IMR-90 (cell line): ENCODE data around the gene CCSER2. TPM values are rescaled to one million over a fixed set of nuclear protein-coding genes. Genes with fewer than 3 reads are reported as not detected.
"Not testable (repeated sequence)": the region's sequence is repeated elsewhere in the genome, so short reads cannot be mapped to it uniquely, and the experiment has no call there.

Experiments used
- ATAC-seq: fragments of 200-7000 bp; cut with Tn5 transposase; 2 replicates; pipeline ENCODE4 v1.9.1; 2020; ENCODE audit warnings: low read depth, mild to moderate bottlenecking, moderate library complexity
- BruUV-seq: library from RNA; stranded (reverse); fragments of 400-500 nt; replicated peaks from 2 replicates; lab custom pipeline; 2021; lab: Mats Ljungman, UMichigan
- CTCF ChIA-PET: fragments of 300-600 bp; formaldehyde crosslinking; extraction: SDS; loops from one replicate; lab custom pipeline; 2021; ENCODE audit warnings: antibody characterized with exemption; lab: Yijun Ruan, JAX
- POLR2A ChIA-PET: fragments of 300-600 bp; sonication (Branson Sonifier 250); formaldehyde crosslinking; loops from one replicate; lab custom pipeline; 2022; ENCODE audit warnings: antibody characterized with exemption; ENCODE audit not compliant: unreplicated experiment; lab: Charles Lee
- DNase-seq: peaks from one replicate; pipeline ENCODE4 v3.0.0; 2013
- H2AFZ ChIP-seq: replicated peaks from 2 replicates; pipeline ENCODE3; 2013; ENCODE audit warnings: low read length, mild to moderate bottlenecking; ENCODE audit not compliant: poor library complexity
- H2AK5ac ChIP-seq: 2 replicates; pipeline ENCODE4 v1.6.1; 2013; ENCODE audit warnings: low read depth, low read length, inconsistent platforms
- H2AK9ac ChIP-seq: replicated peaks from 2 replicates; pipeline ENCODE3; 2013; ENCODE audit warnings: mild to moderate bottlenecking, low read depth, low read length, moderate library complexity; ENCODE audit not compliant: poor library complexity
- H2BK120ac ChIP-seq: 2 replicates; pipeline ENCODE4 v1.6.1; 2013; ENCODE audit warnings: low read depth, low read length, inconsistent platforms
- H2BK15ac ChIP-seq: 3 replicates; pipeline ENCODE4 v1.6.1; 2013; ENCODE audit warnings: low read depth, low read length, inconsistent platforms
- H2BK20ac ChIP-seq: 2 replicates; pipeline ENCODE4 v1.6.1; 2013; ENCODE audit warnings: low read depth, mild to moderate bottlenecking, inconsistent platforms, low read length, moderate library complexity
- H2BK5ac ChIP-seq: 2 replicates; pipeline ENCODE4 v1.6.1; 2013; ENCODE audit warnings: mild to moderate bottlenecking, low read depth, low read length, inconsistent platforms; ENCODE audit not compliant: poor library complexity, severe bottlenecking
- H3K14ac ChIP-seq: replicated peaks from 2 replicates; pipeline ENCODE4 v1.6.1; 2013; ENCODE audit warnings: low read depth, low read length, inconsistent platforms
- H3K18ac ChIP-seq: 2 replicates; pipeline ENCODE4 v1.6.1; 2013; ENCODE audit warnings: low read depth, low read length, control low read depth
- H3K23ac ChIP-seq: 2 replicates; pipeline ENCODE4 v1.6.1; 2013; ENCODE audit warnings: low read depth, low read length, inconsistent platforms
- H3K27ac ChIP-seq: 2 replicates; pipeline ENCODE4 v1.5.1; 2013; ENCODE audit warnings: mild to moderate bottlenecking, control low read depth, low read length; ENCODE audit not compliant: insufficient read depth
- H3K27me3 ChIP-seq: 2 replicates; pipeline ENCODE4 v1.6.1; 2013; ENCODE audit warnings: low read length; ENCODE audit not compliant: control insufficient read depth, insufficient read depth
- H3K36me3 ChIP-seq: 2 replicates; pipeline ENCODE4 v1.6.1; 2013; ENCODE audit warnings: low read length, mixed read lengths; ENCODE audit not compliant: control insufficient read depth, insufficient read depth
- H3K4ac ChIP-seq: 2 replicates; pipeline ENCODE4 v1.6.1; 2013; ENCODE audit warnings: low read depth, low read length, inconsistent platforms
- H3K4me1 ChIP-seq: 2 replicates; pipeline ENCODE4 v1.6.1; 2013; ENCODE audit warnings: low read length, mixed read lengths; ENCODE audit not compliant: control insufficient read depth, insufficient read depth
- H3K4me2 ChIP-seq: 2 replicates; pipeline ENCODE4 v1.6.1; 2013; ENCODE audit warnings: low read depth, mild to moderate bottlenecking, control low read depth, low read length, moderate library complexity
- H3K4me3 ChIP-seq: 2 replicates; pipeline ENCODE4 v1.5.1; 2013; ENCODE audit warnings: low read depth, mild to moderate bottlenecking, control low read depth, low read length, moderate library complexity; ENCODE audit not compliant: insufficient read depth
- H3K56ac ChIP-seq: 2 replicates; pipeline ENCODE4 v1.6.1; 2013; ENCODE audit warnings: low read length, inconsistent platforms; ENCODE audit not compliant: insufficient read depth; ENCODE audit errors: extremely low read depth
- H3K79me1 ChIP-seq, 2 experiments: 2 replicates each; pipeline ENCODE4 v1.6.1; 2013; ENCODE audit warnings: low read length in 2 of 2, inconsistent platforms in 1 of 2, low read depth in 1 of 2
- H3K9ac ChIP-seq: 2 replicates; pipeline ENCODE4 v1.6.1; 2013; ENCODE audit warnings: low read depth, low read length, control low read depth
- H3K9me1 ChIP-seq: 2 replicates; pipeline ENCODE4 v1.6.1; 2013; ENCODE audit warnings: low read length, inconsistent platforms; ENCODE audit not compliant: insufficient read depth
- H3K9me3 ChIP-seq: 2 replicates; pipeline ENCODE4 v1.6.1; 2013; ENCODE audit warnings: low read length; ENCODE audit not compliant: control insufficient read depth, insufficient read depth
- H4K20me1 ChIP-seq: 2 replicates; pipeline ENCODE4 v1.6.1; 2013; ENCODE audit warnings: low read length, inconsistent platforms; ENCODE audit not compliant: insufficient read depth
- H4K5ac ChIP-seq: 2 replicates; pipeline ENCODE4 v1.6.1; 2013; ENCODE audit warnings: mild to moderate bottlenecking, low read depth, low read length, control low read depth
- H4K8ac ChIP-seq, 2 experiments: 2 replicates each; pipeline ENCODE4 v1.6.1; 2013; ENCODE audit warnings: low read depth in 2 of 2, low read length in 2 of 2, control low read depth in 1 of 2, inconsistent platforms in 1 of 2
- H4K91ac ChIP-seq: 2 replicates; pipeline ENCODE4 v1.6.1; 2013; ENCODE audit warnings: low read depth, low read length, inconsistent platforms; ENCODE audit not compliant: insufficient read depth
- CEBPB ChIP-seq: IDR thresholded peaks from 2 replicates; pipeline ENCODE4 v1.6.1; 2012; ENCODE audit warnings: low read depth, low read length, improper control_type of control experiment
- MXI1 ChIP-seq: IDR thresholded peaks from 2 replicates; pipeline ENCODE4 v1.6.1; 2012; ENCODE audit warnings: low read depth, mild to moderate bottlenecking, low read length, moderate library complexity, borderline replicate concordance
- RFX5 ChIP-seq: IDR thresholded peaks from 2 replicates; pipeline ENCODE4 v1.8.0; 2012; ENCODE audit warnings: low read depth, mild to moderate bottlenecking, low read length, moderate library complexity
- SMC3 ChIP-seq: fragments of 150-350 bp; IDR thresholded peaks from 2 replicates; pipeline ENCODE4 v1.6.1; 2016; ENCODE audit warnings: low read depth, mild to moderate bottlenecking, antibody characterized with exemption, low read length, moderate library complexity
- WGBS, 2 experiments: methylation state at CpG; one replicate each; pipeline versions ENCODE4 v1.1.5 to v1.1.7; 2013; ENCODE audit warnings: missing lambda C conversion rate in 2 of 2; ENCODE audit not compliant: insufficient read length in 1 of 2; ENCODE audit errors: extremely low coverage in 2 of 2; 5-methylcytosine and 5-hydroxymethylcytosine counted together
- dilution Hi-C: fragments of 300-500 bp; cut with HindIII; formaldehyde crosslinking; loops from one replicate; pipeline ENCODE4 v1.14.3; 2018; ENCODE audit warnings: low sequenced_read_pairs; ENCODE audit not compliant: unreplicated experiment
- in situ Hi-C: fragments of 300-500 bp; cut with MboI; formaldehyde crosslinking; loops from 3 replicates; pipeline ENCODE4 v1.14.3; 2019; ENCODE audit warnings: low sequenced_read_pairs, inconsistent platforms, mixed read lengths
- intact Hi-C: fragments of 100-400 bp; cut with micrococcal nuclease; formaldehyde crosslinking; loops from 2 replicates; pipeline ENCODE4 v1.10.0; 2022
- polyA plus RNA-seq, 3 experiments: library from polyadenylated mRNA; depleted of rRNA; stranded (reverse); fragments of >200 nt; gene quantifications; 2 replicates each; pipeline ENCODE4 v1.2.3, GENCODE V29; 2012; ENCODE audit warnings: low replicate concordance in 1 of 3
- total RNA-seq: library from RNA; depleted of rRNA; stranded (reverse); fragments of >200 nt; gene quantifications from 2 replicates; pipeline ENCODE4 v1.2.3, GENCODE V29; 2012

The CCSER2 gene
- total and polyA plus RNA-seq, 2 of the 4 experiments (the other 2 are of a cell fraction): 20.4 to 31.7 TPM

DNA sequence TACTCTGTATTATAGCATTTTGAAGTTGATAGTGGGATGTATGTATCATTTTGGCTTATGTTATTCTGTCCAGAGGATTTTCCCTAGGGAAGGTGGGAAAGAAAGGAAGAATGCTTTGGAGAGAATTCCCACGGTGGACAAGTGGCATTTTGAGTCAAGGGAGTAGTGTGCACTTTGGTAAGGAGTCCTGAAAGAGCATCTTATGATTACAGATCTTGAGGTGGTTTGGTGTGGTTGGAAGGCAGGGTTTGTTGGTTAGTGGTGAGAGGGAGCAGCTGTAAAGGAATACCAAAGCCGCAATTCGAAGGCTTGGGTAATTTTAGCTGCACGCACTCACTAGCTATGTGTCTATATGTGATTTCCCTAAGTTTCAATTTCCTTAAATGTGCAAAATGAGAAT, 16.1 kb downstream of the CCSER2 start:
- no peak for DNase-seq
- no peak overlapping the region for H3K9ac ChIP-seq
- no peak for ATAC-seq
- in situ Hi-C loops: no loop called here
- no peak overlapping the region for H2BK15ac ChIP-seq
- H3K27me3 ChIP-seq: no peaks in the 10 kb centered on the region
- no peak overlapping the region for H4K5ac ChIP-seq
- H4K91ac ChIP-seq: no peak overlapping the region
- H4K20me1 ChIP-seq: peaks cover 31% of the 10 kb centered on the region
- POLR2A ChIA-PET: no interaction called here
- H4K8ac ChIP-seq: no peak overlapping the region
- dilution Hi-C loops: no loop called here
- no peak for TF ChIP-seq SMC3
- no peak for TF ChIP-seq MXI1
- TF ChIP-seq RFX5: no peak
- TF ChIP-seq CEBPB: no peak
- H3K18ac ChIP-seq: no peak overlapping the region
- WGBS, 2 experiments: 83% methylated on average over 1 of the region's 4 CpGs; no CpG with 5 or more reads in 1 of the 2 experiments
- H3K9me3 ChIP-seq: no peaks in the 10 kb centered on the region
- no peak overlapping the region for H2AK9ac ChIP-seq
- no peak overlapping the region for H3K27ac ChIP-seq
- no peak overlapping the region for H2BK120ac ChIP-seq
- no peak overlapping the region; the same call in 1 of the 2 replicates for H3K23ac ChIP-seq
- no peak overlapping the region for H3K4me2 ChIP-seq
- peaks cover 9% of the 10 kb centered on the region for H3K9me1 ChIP-seq
- CTCF ChIA-PET: no interaction called here
- peaks cover 9% of the 10 kb centered on the region for H3K4me1 ChIP-seq
- intact Hi-C loops: no loop called here
- BruUV-seq: no TSS peak
- peaks cover 9 to 37% of the 10 kb centered on the region in 2 experiments for H3K79me1 ChIP-seq
- H2AK5ac ChIP-seq: no peak overlapping the region; the same call in 1 of the 2 replicates
- no peak overlapping the region for H3K56ac ChIP-seq
- no peak overlapping the region for H3K4ac ChIP-seq
- H3K14ac ChIP-seq: no peak overlapping the region
- no peak overlapping the region for H2BK20ac ChIP-seq
- no peak overlapping the region for H2BK5ac ChIP-seq
- H2AFZ ChIP-seq: no peak overlapping the region
- no peaks in the 10 kb centered on the region for H3K36me3 ChIP-seq
- no peak overlapping the region for H3K4me3 ChIP-seq

DNA sequence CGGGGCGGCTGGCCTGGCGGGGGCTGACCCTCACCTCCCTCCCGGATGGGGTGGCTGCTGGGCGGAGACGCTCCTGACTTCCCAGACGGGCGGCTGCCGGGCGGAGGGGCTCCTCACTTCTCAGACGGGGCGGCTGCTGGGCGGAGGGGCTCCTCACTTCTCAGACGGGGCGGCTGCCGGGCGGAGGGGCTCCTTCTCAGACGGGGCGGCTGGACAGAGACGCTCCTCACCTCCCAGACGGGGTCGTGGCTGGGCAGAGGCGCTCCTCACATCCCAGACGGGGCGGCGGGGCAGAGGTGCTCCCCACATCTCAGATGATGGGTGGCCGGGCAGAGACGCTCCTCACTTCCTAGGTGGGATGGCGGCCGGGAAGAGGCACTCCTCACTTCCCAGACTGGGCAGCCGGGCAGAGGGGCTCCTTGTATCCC, 19.2 kb downstream of the CCSER2 start:
- CTCF ChIA-PET, H4K91ac ChIP-seq, H2BK20ac ChIP-seq, H2AK5ac ChIP-seq, H3K23ac ChIP-seq, H3K18ac ChIP-seq, H3K4me2 ChIP-seq, H3K4ac ChIP-seq, H3K9ac ChIP-seq, H3K56ac ChIP-seq, BruUV-seq, ATAC-seq, H3K4me1 ChIP-seq, dilution Hi-C loops, H3K27ac ChIP-seq, H2AFZ ChIP-seq, H3K9me1 ChIP-seq, H3K27me3 ChIP-seq, H4K5ac ChIP-seq, DNase-seq, H3K9me3 ChIP-seq, intact Hi-C loops, H2BK120ac ChIP-seq, H3K36me3 ChIP-seq, H3K14ac ChIP-seq, H4K8ac ChIP-seq, H2AK9ac ChIP-seq, H3K4me3 ChIP-seq, in situ Hi-C loops, H2BK15ac ChIP-seq, H2BK5ac ChIP-seq, POLR2A ChIA-PET: not testable (repeated sequence)
- Histone ChIP-seq H3K79me1 (peaks cover 16 to 39% of the 10 kb centered on the region in 2 experiments), H4K20me1 (peaks cover 25% of the 10 kb centered on the region)
- 100% methylated on average over 2 of the region's 31 CpGs; no CpG with 5 or more reads in 1 of the 2 experiments for WGBS, 2 experiments
